Femur (tissue), 1 donor: ENCODE data around the gene PRDM2.
"Not testable (repeated sequence)": the region's sequence is repeated elsewhere in the genome, so short reads cannot be mapped to it uniquely, and the experiment has no call there.

ENCODE experiments used
- DNase-seq: peaks from one replicate; pipeline ENCODE4 v3.0.0-alpha.2; 2017

Gene PRDM2

DNA sequence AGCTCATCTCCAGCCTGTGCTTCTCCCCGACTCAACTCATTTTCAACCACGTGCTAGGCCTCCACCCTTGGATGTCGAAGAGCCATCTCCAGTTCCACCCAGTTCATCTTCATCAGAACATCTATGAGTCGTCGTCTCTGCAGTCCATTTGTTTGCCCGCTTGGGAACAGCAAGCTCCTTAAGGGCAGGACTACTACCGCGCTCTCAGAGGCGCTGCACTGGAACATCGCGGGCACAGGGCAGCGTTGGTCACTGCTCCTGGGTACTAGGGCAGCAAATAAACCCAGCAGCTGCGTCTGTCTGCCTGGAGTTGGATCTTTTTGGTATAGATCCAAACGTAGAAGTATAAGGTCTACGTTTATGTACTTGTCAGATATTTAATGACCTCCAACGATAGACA is 478 bp upstream of the PRDM2 start:
- peak; percentile 41 for DNase-seq

DNA sequence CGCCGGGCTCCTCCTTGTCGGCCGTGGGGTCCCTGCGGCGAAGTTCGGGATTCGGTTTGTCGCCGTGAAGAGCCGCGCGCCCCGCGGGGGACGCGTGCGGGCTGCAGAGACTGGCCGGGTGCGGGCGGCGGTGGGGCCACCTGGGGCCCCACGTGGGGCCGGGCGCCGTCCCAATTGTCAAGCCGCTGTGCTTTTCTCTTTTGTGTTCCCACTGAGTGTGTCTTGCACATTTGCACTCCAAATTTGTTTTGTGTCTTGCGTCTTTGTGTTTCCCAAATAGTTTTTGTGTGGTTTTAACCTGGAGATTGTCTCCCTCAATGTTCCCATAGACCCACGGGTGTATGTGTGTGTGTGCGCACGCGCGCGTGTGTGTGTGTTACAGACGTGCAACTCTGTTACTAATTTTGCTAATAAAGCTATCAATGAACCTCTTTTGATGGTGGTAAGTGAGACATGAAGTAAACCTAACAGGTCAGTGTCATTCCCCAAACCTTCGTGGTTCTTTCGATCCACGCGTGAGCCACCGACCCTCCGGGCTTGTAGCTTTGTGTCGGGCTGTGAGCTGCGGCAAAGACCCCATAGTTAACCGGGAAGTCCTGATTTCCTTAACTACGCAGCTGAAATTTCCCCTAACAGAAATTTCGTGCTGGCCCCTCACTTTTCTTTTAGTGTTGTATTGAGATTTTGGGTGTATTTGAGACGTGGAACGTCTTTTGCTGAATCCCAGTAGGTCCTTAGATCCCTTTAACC is 708 bp downstream of the PRDM2 start:
- peak; percentile 47 for DNase-seq

DNA sequence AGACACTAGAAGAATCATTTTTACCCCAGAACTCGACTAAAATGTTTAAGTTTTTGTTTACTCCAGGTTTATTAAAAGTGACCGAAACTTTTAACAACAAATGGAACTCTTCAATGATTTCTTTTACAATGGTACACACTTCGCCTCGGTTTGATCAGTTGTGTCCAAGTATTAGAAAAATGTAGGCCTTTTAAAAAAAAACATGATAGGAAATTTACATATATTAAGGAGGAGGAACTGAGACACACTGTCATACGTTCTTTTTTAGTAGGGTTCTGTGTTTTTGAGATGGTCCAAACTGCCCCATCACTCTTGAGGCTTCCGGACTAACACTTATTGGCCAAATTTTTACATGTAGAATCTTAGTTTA is 1.3 kb downstream of the PRDM2 start:
- DNase-seq: no peak

DNA sequence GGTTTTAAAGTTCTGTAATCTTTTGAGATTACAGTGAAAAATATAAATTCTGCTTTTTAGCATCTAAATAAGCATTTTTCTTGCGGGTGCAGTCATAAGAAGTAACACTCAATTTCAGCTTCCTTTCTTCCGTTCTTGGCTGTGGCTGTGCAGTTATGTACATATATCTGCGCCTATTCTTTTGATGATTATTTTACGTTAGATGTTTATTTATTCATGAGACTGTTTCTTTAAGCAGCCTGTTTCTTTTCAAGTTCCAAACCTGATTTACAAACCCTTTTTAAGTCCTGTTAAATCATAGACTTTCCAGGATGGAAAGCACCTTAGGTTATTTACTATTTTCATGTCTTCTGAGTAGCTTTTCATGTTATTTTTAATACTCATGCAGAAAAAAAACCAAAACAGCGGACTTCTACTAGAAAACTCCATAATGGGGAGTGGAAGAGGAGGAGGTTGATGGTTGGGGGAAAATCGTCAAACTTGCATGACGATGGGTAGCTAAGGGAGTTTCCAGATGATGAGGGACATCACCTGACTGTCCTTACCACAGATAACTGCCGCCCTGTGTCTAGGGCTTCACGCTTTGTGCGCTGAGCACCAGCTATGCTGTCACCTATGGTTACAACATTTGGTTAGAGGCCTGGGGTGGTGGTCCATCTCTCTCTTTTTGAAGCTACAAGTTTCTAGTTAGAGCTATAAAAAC is 2.6 kb downstream of the PRDM2 start:
- no peak for DNase-seq

DNA sequence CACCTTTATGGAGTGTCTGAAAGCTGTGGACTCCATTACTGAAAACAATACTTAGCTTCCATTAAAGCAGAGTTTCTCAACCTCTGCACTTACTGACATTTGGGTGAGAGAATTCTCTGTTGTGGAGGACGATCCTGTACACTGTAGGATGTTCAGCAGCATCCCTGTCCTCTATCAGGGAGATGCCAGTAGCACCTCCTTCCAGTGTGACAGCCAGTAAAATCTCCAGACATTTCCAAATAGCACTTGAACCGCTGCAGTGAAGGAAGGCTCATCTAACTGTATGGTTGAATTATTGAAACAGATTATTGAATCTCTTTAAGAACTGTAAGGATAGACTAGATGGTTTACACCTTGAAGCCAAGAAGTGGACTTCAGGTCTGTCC is 3.1 kb downstream of the PRDM2 start:
- no peak for DNase-seq

DNA sequence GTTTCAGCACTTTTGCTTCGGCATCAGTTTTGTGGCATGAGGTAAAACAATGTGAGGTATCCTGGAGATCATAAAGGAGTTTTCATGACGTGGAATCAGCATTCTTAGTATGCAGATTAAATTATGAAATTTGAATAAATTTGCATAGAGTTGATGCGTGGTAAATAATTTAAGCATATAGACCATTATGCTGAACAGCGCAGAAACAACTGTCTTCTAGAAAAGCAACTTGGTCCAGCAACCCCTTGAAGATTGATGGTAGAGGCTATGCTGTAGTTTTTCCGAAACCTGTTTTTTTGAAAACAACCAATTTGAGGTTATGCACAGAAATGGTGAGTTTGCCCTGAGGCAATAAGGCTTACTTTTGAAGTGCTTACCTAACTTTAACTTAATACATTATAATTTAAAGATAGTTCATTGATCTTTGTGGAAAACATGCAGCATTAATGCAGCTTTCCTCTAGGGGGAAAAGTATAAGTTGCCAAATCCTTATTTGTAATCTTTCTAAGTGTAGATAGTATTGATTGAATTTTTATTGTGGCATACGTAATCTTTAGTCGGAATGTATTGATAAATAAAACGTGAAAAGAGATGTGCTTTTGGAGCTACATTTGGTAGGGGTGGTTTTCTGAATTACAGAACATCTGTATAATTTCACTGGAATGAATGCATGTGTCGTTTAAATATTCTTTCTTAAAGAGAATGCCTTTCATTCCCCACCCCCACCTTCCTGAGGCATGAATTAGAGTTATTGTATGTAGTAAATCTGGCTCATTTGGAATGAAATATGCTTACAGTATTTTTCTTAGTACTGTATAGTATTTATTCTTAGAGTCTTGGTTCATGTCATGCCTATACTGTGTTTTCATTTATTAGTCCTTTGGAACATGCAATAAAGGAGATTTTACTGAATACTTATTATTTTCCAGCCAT is 3.8 kb downstream of the PRDM2 start:
- DNase-seq: no peak

DNA sequence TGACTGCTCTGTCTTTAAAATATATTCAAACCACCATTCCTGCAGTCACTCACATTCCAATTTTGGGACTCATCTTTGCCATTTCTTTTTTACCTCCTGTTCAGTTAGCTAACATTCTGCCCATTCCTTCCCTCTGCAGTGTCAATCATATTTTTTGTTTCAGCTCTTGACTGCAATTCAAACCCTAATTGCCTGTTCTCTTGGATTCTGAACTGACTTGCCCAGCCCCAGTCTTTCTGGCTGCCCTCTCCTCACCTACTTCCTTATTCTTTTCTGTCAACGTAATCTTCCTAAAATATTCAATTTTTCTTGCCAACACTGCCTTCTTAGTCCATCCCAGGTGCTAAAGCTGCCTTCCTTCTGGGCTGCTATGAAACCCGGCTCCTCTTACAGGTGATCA is 6.1 kb downstream of the PRDM2 start:
- DNase-seq: no peak

DNA sequence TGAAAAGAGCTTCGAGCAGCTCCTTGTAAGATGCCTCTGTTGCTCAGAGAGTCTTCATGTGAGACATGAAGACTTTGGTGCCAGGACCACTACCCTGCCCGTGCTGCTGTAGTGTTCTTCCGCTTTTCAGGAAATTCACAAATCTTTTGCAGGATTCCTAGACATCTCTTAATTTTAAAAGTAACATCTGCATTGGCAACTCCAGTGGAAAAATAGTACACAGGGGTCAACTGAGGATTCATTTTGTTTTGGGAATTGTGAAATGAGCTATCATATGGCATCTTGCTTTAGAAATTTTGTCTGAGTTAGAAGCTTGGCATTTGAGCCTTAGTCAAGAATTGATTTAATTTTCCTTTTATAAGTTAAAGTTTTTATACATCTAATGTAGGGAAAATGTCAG is 7.2 kb downstream of the PRDM2 start:
- no peak for DNase-seq

DNA sequence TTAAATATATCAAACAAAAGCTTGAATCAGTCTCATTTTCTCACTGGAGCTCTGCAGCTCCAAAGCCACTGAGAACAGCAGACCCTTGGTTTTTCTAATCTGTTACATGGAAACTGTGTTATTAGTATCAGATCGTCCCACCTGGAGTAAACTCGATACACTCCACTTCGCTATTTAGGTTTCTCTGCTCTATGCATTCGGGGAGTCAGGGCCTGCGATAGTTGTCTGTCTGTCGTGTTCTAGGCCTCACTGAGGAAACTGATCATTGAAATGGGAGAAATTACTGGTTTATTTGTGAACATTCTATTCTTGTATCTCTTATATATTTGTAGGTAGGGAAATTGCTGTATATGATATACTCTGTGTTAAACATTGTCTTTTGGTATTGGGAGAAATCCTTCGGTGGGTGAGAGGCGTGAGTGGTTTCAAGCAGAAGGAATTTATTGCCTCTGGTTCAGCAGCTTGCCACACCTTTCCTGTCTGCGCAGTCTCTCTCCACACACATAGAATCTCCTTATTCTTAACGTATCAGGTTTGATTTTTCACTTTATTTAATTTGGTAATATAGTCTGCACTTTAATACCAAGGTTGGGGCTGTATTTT is 8.5 kb downstream of the PRDM2 start:
- no peak for DNase-seq

DNA sequence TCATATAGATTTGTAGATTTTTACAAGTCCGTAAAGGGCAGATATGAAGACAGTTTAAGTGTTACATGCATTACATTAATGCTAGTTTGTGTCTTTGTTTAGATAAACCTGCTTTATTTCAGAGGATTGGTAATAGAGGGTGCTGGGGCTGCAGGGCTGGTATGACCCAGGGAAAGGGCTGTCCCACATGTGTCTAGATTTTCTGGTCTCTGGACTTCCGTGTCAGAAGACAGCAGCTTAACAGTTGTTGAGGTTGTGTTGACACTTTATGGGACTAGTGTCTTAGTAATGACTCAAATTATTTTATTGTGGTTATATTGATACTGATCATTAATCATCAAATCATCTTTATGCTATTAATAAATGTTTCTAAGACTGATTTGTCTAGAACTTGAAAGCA is 10.1 kb downstream of the PRDM2 start:
- no peak for DNase-seq

DNA sequence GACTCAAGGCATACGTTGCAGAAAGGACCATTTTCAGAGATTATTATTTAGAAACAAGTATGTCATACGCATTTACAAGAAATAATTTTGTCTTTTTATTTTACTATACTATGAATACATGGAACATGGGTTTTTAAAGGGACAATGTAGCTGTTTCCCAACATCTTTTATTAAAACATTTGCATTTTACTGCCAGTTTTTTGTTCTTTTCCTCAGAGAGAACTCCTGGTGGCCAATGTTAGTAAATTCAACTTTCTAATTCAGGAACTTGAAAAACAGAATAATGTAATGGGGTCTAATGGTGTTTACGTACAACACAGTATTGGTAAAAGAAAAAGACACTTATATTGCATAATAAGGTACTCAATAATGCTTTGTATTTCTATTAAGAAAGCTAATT is 14.9 kb downstream of the PRDM2 start:
- no peak for DNase-seq

DNA sequence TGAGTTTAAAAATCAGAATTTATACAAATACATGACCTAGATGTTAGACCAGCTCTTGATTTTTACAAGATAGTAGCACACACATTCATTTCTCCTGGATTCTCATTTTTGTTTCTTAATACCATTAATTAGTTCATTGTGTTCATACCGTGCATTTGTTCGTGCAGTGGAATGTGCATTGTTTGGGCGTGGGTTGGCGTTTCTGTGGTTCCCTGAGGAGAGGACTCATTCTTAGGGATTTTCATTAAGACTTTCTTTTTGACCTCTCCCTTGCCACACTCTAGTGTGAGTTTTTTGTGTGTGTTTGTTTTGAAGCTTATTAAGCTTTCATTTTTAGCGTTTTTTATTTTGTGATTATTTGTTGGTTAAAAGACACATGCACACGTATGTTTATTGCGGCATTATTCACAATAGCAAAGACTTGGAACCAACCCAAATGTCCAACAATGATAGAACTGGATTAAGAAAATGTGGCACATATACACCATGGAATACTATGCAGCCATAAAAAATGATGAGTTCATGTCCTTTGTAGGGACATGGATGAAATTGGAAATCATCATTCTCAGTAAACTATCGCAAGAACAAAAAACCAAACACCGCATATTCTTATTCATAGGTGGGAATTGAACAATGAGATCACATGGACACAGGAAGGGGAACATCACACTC is 15.8 kb downstream of the PRDM2 start:
- not testable (repeated sequence) for DNase-seq

DNA sequence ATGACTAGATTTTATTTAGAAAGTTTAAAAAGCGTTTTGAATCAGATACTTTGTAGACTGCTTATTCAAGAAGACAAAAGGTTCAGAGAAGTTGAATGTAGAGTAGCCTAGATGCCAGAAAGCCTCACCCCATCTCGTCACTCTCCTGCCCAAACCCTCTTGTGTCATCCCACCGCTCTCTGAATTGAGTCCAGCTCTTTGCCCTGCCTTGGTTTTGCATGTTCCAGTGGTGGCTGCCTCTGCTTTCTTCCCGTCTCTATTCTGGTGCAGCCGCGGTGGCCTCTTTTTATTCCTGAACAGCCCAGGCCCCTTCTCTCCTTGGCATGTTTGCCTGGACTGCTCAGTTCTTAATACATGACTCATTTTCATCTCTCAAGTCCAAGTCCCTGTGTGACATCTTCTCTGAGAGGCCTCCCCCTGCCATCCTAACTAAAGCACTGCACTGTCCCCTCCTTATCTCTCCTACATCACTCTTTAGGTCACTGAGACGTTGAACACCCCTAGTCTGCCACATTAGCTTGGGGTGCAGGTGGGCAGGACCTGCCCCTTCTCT is 22.9 kb downstream of the PRDM2 start:
- no peak for DNase-seq

DNA sequence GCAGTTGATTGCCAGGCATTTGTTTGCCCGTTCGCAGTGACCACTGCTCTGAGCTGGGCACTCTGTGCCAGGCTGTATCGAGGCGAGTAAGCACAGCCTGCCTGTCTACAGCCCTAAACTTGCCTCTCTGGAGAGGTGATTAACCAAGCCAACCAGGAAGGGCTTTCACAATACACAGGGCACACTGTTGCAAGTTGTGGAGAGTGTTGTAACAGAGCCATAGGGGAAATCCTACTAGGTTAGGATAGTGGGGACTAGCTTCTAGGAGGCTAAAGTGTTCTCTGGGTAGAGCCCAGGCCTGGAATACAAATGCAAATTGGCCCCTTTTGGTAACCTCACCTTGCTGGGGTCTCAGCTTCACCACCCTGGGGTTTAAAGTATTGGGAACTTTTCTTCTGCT is 23.8 kb downstream of the PRDM2 start:
- DNase-seq: no peak

DNA sequence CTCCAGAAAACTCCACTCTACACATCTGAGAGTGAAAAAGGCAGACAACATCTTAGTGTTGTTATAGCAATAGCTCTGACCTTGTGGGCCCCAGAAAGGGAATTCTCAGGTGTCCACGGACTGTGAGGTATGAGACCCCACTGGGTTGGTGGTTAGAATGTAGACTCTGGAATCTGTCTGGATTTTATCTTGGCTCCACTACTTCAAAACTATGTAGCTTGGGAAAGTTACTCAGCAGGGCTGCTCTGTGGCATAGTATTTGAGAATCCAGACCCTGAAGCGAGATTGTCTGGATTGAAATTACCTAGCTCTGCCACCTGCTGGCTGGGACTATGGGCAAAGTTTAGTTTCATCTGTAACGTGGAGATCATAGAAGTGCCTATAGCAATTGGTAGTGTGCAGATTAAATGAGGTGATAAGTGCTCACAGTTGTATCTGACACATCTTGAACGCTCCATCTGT is 25.8 kb downstream of the PRDM2 start:
- peak; percentile 46 for DNase-seq

DNA sequence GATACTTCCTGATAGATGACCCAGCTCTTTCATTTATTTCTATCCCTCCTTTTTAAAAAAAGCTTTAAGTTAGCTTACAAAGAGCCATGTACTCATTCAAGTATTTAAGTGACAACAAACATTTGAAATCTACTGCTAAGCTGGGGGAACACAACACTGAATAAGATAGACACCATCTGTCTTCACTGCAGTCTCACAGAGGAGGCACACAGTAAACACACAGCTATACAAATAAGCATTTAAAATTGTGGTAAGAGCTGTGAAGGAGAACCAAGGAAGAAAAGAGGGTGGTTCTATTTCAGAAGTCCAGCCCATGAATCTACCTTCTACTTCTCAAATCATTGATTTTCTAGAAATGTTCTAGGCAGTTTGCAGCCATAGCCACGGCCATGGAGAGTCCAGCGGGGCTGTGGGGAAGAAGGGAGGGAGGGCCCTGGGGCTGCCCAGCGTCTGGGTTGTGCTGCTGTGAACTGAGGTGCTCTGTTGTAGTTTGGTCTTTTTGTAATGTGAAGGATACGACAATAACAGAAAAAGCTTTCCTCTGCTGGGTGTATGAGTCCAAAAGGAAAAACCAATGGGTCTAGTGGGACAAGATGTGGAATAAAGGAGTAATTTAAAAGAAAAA is 28.2 kb downstream of the PRDM2 start:
- no peak for DNase-seq

DNA sequence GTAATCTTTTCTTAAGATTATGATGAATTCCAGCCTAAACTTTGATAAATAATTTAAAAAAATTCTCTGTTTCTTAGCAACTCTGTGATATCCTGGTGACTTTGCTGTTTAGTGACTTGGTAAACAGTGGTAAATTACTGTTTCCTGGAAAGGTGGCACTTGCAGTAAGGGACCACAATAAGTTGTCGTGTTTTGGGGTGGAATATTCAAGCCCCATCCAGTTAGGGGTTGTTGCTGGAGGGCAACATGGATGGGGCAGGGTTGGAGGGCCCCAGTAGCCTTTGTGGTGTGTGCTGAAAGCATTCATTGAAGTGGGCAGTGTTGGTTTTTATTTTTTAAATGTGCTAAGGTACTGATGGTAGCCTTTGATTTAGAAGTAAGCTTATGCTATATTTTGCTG is 30.3 kb downstream of the PRDM2 start:
- DNase-seq: no peak

DNA sequence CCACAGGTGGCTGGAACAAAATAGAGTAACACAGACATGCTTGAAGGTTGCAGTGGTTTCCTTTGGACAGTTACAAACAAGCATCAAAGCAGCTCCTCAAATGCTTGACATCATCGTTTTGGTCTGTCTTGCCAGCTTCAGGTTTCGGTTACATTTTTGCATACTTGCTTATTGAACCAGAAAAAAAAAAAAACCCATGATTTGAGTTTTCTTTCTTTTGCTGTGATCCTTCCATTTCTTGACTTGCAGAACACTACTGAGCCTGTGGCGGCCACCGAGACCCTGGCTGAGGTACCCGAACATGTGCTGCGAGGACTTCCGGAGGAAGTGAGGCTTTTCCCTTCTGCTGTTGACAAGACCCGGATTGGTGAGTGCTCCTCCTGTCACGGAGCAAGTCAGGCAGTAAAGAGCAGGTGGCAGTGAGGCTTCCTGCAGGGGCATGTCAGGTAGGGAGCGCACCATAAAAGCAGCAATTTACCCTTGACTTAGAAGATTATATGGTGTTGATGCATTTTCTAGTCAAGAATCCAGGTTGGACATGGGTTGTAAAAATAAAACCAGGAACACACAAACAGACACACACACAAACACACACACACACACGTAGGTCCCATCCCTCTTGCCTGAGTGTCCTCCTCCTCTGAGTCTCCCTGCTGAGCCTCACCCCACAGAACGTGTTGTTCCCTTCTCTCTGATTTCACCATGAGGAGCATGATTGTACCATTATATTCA is 30.9 kb downstream of the PRDM2 start:
- DNase-seq: peak; percentile 57

DNA sequence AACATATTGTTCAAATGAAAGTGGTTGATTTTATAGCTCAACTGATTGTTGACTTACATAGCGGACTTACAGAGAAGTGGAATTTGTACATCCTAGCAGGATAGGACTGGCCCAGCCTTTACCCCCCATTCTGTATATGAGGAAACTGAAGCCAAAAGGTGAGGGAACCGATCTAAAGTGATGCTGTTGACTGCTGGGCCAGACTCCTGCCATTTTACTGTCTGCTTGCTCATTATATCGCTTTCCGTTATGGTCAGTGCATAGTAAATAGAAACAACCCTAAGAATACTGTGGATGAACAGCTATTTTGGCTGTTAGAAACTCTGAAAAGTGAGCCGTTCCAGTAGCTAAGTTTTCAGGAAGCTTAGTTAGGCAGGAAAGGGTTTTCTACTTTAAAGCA is 31.9 kb downstream of the PRDM2 start:
- DNase-seq: no peak

DNA sequence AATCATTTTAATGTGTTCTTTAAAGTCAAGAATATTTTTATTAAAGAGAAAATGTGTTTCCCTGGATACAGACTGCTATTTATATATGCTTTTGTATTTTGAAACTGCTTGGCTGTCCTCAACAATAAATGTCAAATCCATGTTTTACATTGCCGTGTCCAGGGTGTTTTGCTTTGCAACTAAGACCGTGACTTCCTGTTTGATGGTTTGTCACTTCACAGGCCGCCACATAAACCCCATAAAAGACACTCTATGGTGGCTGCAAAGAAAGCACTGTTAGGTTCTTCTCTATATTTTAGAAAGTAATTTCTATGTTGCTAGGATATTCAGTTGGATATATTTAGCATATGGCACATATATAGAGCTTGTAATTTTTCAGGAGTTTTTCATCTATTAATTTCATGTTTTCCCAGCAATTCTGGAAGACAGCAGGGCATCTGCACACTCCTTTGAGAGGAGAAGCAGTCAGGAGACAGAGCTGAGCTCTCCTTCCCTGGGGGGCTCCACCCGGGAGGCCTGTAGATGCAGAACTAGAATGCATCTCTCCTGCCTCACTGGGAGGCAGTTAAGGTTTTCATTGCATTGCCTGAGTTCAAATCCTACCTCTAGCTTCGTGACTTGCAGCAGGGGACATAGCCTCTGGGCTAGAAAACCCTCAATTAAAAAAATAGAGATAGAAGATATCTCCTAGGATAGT is 33.1 kb downstream of the PRDM2 start:
- DNase-seq: no peak
